ENCODE results near the gene TSPAN14. TPM values are rescaled to one million over a fixed set of nuclear protein-coding genes. Genes with fewer than 3 reads are reported as not detected.
"Not testable (repeated sequence)": the region's sequence is repeated elsewhere in the genome, so short reads cannot be mapped to it uniquely, and the experiment has no call there.

Gene TSPAN14
- total RNA-seq, 4 donors from 2014 or later = 61.6 to 83.4 (median 77.9) TPM

DNA sequence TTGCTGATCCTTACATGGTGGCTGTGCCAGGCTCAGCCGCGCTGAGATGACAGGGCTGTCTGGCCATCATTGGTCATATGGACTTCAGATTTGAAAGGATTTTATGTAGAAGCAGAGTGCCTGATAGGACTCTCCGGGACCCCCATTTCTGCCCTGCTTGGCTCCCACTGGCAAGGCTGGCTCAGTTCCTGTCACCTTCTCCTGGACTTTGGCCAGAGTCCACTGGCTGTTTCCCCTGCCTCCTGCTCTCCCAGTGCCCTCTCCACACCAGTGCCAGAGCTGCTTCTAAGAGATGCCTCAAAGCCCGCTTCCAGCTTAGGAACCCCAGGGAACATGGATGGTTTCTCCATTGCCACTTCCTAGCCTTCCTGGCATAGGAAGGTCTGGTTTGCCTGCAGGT lies 78.5 kb downstream of the TSPAN14 start:
- no peaks in the 10 kb centered on the region for H3K27me3 ChIP-seq
- TF ChIP-seq, protein P1, sequence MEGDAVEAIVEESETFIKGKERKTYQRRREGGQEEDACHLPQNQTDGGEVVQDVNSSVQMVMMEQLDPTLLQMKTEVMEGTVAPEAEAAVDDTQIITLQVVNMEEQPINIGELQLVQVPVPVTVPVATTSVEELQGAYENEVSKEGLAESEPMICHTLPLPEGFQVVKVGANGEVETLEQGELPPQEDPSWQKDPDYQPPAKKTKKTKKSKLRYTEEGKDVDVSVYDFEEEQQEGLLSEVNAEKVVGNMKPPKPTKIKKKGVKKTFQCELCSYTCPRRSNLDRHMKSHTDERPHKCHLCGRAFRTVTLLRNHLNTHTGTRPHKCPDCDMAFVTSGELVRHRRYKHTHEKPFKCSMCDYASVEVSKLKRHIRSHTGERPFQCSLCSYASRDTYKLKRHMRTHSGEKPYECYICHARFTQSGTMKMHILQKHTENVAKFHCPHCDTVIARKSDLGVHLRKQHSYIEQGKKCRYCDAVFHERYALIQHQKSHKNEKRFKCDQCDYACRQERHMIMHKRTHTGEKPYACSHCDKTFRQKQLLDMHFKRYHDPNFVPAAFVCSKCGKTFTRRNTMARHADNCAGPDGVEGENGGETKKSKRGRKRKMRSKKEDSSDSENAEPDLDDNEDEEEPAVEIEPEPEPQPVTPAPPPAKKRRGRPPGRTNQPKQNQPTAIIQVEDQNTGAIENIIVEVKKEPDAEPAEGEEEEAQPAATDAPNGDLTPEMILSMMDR (IDR thresholded peaks at IDR 0.05) = no peak
- no peak for TF ChIP-seq POLR2A (IDR thresholded peaks at IDR 0.05)
- H3K27ac ChIP-seq = no peak overlapping the region
- H3K36me3 ChIP-seq = no peaks in the 10 kb centered on the region
- DNase-seq = no peak
- H3K9me3 ChIP-seq = no peaks in the 10 kb centered on the region
- no peak overlapping the region for H3K4me3 ChIP-seq (replicated peaks in 1 of 3)
- intact Hi-C loops (cut with DNase I) = no loop called here
- WGBS, 2 donors = 88% methylated on average over 4 of the region's 4 CpGs
- H3K4me1 ChIP-seq = peaks cover 4 to 13% of the 10 kb centered on the region in 2 donors

DNA sequence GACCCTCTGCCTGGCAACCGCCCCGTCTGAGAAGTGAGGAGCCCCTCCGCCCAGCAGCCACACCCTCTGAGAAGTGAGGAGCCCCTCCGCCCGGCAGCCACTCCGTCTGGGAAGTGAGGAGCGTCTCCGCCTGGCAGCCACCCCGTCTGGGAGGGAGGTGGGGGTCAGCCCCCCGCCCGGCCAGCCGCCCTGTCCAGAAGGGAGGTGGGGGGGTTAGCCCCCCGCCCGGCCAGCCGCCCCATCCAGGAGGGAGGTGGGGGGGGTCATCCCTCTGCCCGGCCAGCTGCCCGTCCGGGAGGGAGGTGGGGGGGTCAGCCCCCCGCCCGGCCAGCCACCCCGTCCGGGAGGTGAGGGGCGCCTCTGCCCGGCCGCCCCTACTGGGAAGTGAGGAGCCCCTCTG lies 79.9 kb downstream of the TSPAN14 start:
- intact Hi-C loops (cut with DNase I); H3K4me3 ChIP-seq (replicated peaks in 1 of 3); H3K36me3 ChIP-seq; H3K27me3 ChIP-seq; H3K9me3 ChIP-seq; DNase-seq; H3K27ac ChIP-seq: not testable (repeated sequence)
- WGBS, 2 donors = 90% methylated on average over 4 of the region's 25 CpGs; no CpG with 5 or more reads in 1 of the 2 donors
- H3K4me1 ChIP-seq = peaks cover 4 to 13% of the 10 kb centered on the region in 2 donors

DNA sequence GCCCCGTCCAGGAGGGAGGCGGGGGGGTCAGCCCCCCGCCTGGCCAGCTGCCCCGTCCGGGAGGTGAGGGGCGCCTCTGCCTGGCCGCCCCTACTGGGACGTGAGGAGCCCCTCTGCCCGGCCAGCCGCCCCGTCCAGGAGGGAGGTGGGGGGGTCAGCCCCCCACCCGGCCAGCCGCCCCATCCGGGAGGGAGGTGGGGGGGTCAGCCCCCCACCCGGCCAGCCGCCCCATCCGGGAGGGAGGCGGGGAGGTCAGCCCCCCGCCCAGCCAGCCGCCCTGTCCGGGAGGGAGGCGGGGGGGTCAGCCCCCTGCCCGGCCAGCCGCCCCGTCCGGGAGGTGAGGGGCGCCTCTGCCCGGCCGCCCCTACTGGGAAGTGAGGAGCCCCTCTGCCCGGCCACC lies 80.5 kb downstream of the TSPAN14 start:
- peaks cover 4 to 13% of the 10 kb centered on the region in 2 donors for H3K4me1 ChIP-seq
- H3K9me3 ChIP-seq; H3K4me3 ChIP-seq (replicated peaks in 1 of 3); H3K27ac ChIP-seq; H3K27me3 ChIP-seq; intact Hi-C loops (cut with DNase I); DNase-seq; H3K36me3 ChIP-seq: not testable (repeated sequence)
- no CpG with 5 or more reads among the region's 30 CpGs for WGBS, 2 donors

DNA sequence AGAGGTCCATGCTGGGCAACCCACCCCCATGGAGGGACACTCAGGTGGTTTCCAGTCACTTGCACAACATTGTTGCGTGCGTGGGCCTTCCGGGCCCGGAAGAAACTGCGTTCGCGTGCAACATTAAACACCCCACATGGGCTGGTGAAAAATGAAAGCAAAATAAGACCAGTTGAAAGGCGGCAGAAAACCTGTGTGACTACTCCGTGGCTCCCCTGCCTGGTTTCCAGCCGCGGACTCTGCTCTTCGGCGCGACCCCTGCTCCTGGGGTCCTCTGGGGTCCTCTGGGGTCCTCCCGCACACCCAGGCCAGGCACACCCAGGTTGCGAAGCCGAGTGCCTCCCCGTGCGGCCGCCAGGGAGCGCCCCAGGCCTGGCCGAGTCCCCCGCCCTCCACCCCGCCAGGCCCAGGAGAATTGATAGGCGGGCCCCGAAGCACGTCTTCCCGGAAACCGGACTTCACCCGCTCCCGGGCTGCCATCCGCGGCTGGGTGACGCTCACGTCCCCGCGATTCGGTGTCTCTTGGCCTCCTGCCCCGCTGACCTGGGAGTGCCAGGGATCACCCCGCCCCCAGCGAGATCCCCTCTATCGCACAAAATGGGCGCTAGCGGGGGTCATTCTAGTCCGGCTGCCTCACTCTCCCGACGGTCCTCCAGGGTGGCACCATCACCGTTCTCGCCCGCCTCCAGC lies 81.7 kb downstream of the TSPAN14 start:
- DNase-seq = peak; percentile 79 to 87
- H3K27me3 ChIP-seq = no peaks in the 10 kb centered on the region
- H3K9me3 ChIP-seq = no peaks in the 10 kb centered on the region
- peaks cover 4 to 8% of the 10 kb centered on the region in 2 donors for H3K4me1 ChIP-seq
- WGBS, 2 donors = 33 to 41% methylated on average over 28 to 37 of the region's 50 CpGs
- intact Hi-C loops (cut with DNase I) = no loop called here
- H3K27ac ChIP-seq = peak overlapping the region; percentile 53 to 69 (median 67)
- no peaks in the 10 kb centered on the region for H3K36me3 ChIP-seq
- peak overlapping the region in 2 of 3 donors; percentile 15 to 29 for H3K4me3 ChIP-seq (replicated peaks in 1 of 3)
- TF ChIP-seq, protein P1 (IDR thresholded peaks at IDR 0.05) = peak in 5 of 6 experiments; percentile 45 to 86 (median 71)
- TF ChIP-seq POLR2A (IDR thresholded peaks at IDR 0.05) = peak in 1 of 2 donors; percentile 66

DNA sequence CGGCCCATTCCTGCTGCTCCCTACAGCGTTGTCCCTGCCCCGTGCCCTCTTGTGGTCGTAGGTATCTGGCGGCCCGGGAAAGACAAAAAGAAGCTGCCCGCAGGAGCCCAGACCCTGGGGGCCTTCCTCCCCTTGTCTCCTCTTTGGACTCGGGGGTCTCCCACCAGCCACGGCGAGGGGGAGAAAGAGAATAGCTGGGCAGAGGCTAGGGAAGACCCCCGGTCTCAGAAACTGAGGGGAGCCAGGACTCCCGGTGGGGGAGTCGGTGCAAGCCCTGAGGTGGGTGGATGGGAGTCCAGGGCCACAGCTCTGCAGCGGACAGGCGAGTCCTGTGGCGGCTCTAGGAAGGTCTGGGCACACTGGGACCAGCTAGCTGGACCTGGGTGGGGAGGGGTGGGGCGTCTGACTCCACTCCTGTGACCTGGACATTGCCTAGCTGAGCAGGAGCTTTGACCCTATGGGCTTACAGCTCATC lies 82.3 kb downstream of the TSPAN14 start:
- Histone ChIP-seq H3K27me3 (no peaks in the 10 kb centered on the region), H3K36me3 (no peaks in the 10 kb centered on the region), H3K9me3 (no peaks in the 10 kb centered on the region), H3K27ac (peak overlapping the region; percentile 53 to 69 (median 67)), H3K4me1 (peaks cover 4 to 8% of the 10 kb centered on the region in 2 donors), H3K4me3 (replicated peaks in 1 of 3) (peak overlapping the region in 2 of 3 donors; percentile 15 to 29)
- intact Hi-C loops (cut with DNase I) = no loop called here
- WGBS, 2 donors = 64 to 69% methylated on average over 10 to 14 of the region's 17 CpGs
- no peak for TF ChIP-seq POLR2A (IDR thresholded peaks at IDR 0.05)
- TF ChIP-seq, protein P1 (IDR thresholded peaks at IDR 0.05) = no peak
- DNase-seq = no peak

DNA sequence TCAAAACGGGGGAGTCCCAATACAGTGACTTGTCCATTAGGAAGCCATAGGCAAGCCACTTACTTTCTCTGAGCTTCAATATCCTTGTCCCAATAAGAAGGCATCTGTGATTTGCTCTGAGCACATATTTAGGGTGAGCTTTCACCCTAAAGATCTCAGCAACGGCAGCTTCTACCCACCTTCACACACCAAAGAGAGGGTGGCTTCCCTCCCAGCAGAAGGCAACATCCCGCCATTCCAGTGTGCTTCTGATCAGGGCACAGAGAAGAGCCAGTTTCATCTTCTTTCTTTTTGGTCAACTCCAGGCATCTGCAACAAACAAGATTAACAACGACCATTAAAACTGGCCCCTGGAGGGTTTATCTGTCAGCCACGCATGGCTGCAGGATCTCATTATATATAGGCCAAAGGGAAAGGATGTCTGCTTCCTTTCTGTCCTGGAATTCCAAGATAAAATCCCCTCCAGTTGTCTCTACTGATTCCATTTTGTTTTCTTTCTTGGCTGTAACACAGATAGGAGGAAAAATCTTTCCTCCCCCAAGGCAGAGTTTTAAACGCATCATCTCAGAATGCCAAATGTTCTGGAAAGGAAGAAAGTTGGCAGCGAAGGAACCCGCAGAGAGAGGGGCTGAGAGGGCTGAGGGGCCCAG lies 83.1 kb downstream of the TSPAN14 start:
- Histone ChIP-seq H3K36me3 (no peaks in the 10 kb centered on the region), H3K4me3 (replicated peaks in 1 of 3) (no peak overlapping the region), H3K27ac (no peak overlapping the region), H3K27me3 (no peaks in the 10 kb centered on the region), H3K4me1 (peaks cover 4 to 8% of the 10 kb centered on the region in 2 donors), H3K9me3 (no peaks in the 10 kb centered on the region)
- WGBS, 2 donors = 73 to 75% methylated on average over 8 of the region's 8 CpGs
- intact Hi-C loops (cut with DNase I) = no loop called here
- TF ChIP-seq, protein P1 (IDR thresholded peaks at IDR 0.05) = no peak
- no peak for TF ChIP-seq POLR2A (IDR thresholded peaks at IDR 0.05)
- DNase-seq = no peak
